Keratinocyte (primary cell): ENCODE measurements around the gene TMEM115. TPM values are rescaled to one million over a fixed set of nuclear protein-coding genes. Genes with fewer than 3 reads are reported as not detected.

ENCODE experiments used
- DNase-seq: peaks from one replicate; pipeline ENCODE4 v3.0.0-alpha.2; 2011; ENCODE audit warnings: low read depth, missing footprints, low spot score
- FAIRE-seq: peaks from 2 replicates; lab custom pipeline; 2011; peaks lifted over from hg19 to GRCh38; lab: Jason Lieb, UNC
- H2AFZ ChIP-seq: 2 replicates; pipeline ENCODE4 v1.6.0; 2012; ENCODE audit warnings: low read length, control low read depth, inconsistent platforms; ENCODE audit not compliant: control insufficient read depth
- H3K27ac ChIP-seq: 2 replicates; pipeline ENCODE4 v1.5.1; 2011; ENCODE audit warnings: low read length; ENCODE audit not compliant: control insufficient read depth, insufficient read depth
- H3K27me3 ChIP-seq: 3 replicates; pipeline ENCODE4 v1.6.0; 2011; ENCODE audit warnings: low read length; ENCODE audit not compliant: control insufficient read depth, insufficient read depth; ENCODE audit errors: extremely low read depth
- H3K36me3 ChIP-seq, 2 experiments: 2 replicates in 1 of 2; 3 replicates in 1 of 2; pipeline ENCODE4 v1.5.1; 2011; ENCODE audit warnings: low read length in 2 of 2, mild to moderate bottlenecking in 1 of 2; ENCODE audit not compliant: control insufficient read depth in 2 of 2, insufficient read depth in 2 of 2; ENCODE audit errors: extremely low read depth in 1 of 2
- H3K4me1 ChIP-seq: 3 replicates; pipeline ENCODE4 v1.5.1; 2011; ENCODE audit warnings: low read length; ENCODE audit not compliant: control insufficient read depth, insufficient read depth; ENCODE audit errors: extremely low read depth
- H3K4me2 ChIP-seq: 3 replicates; pipeline ENCODE4 v1.6.0; 2011; ENCODE audit warnings: low read depth, low read length; ENCODE audit not compliant: control insufficient read depth, insufficient read depth; ENCODE audit errors: extremely low read depth
- H3K4me3 ChIP-seq, 3 experiments: fragments of 200-600 bp in 1 of 3; sonication (generic) in 1 of 3; 2 replicates in 2 of 3; 3 replicates in 1 of 3; pipeline ENCODE4 v1.5.1; 2011 to 2016; ENCODE audit warnings: low read length in 3 of 3, mild to moderate bottlenecking in 3 of 3, control low read depth in 2 of 3, inconsistent platforms in 1 of 3, low read depth in 1 of 3, mixed read lengths in 1 of 3, mixed run types in 1 of 3, moderate library complexity in 1 of 3; ENCODE audit not compliant: control insufficient read depth in 2 of 3, insufficient read depth in 2 of 3; ENCODE audit errors: extremely low read depth in 1 of 3
- H3K79me2 ChIP-seq: 2 replicates; pipeline ENCODE4 v1.6.0; 2012; ENCODE audit warnings: low read length; ENCODE audit not compliant: control insufficient read depth, insufficient read depth
- H3K9ac ChIP-seq: 3 replicates; pipeline ENCODE4 v1.6.0; 2011; ENCODE audit warnings: low read length; ENCODE audit not compliant: control insufficient read depth, insufficient read depth; ENCODE audit errors: extremely low read depth
- H3K9me1 ChIP-seq: 3 replicates; pipeline ENCODE4 v1.6.0; 2011; ENCODE audit warnings: low read length; ENCODE audit not compliant: control insufficient read depth, insufficient read depth; ENCODE audit errors: extremely low read depth
- H3K9me3 ChIP-seq: 2 replicates; pipeline ENCODE4 v1.5.1; 2012; ENCODE audit warnings: low read depth, low read length; ENCODE audit not compliant: control insufficient read depth
- H4K20me1 ChIP-seq: 3 replicates; pipeline ENCODE4 v1.6.0; 2011; ENCODE audit warnings: low read length; ENCODE audit not compliant: control insufficient read depth, insufficient read depth; ENCODE audit errors: extremely low read depth
- CTCF ChIP-seq, 3 experiments: IDR thresholded peaks in 1 of 3; conservative IDR thresholded peaks in 1 of 3; optimal IDR thresholded peaks in 1 of 3; 2 replicates in 2 of 3; 3 replicates in 1 of 3; pipeline versions ENCODE3 to v1.5.1; 2011; ENCODE audit warnings: low read length in 3 of 3, mild to moderate bottlenecking in 3 of 3, moderate library complexity in 2 of 3, control low read depth in 1 of 3, inconsistent platforms in 1 of 3; ENCODE audit not compliant: insufficient read depth in 2 of 3; ENCODE audit errors: extremely low read depth in 1 of 3
- EZH2 ChIP-seq: IDR thresholded peaks from one replicate; pipeline ENCODE4 v1.6.1; 2012; ENCODE audit warnings: inconsistent platforms, mild to moderate bottlenecking, low read length, moderate library complexity
- dilution Hi-C: fragments of 300-500 bp; cut with MboI; formaldehyde crosslinking; loops from one replicate; pipeline ENCODE4 v1.7.0; 2020; ENCODE audit warnings: low sequenced_read_pairs; ENCODE audit not compliant: extremely low pct_ligation_motif_present
- polyA plus RNA-seq, 5 experiments: library from polyadenylated mRNA; depleted of rRNA in 3 of 5; stranded (reverse) in 3 of 5; stranded (forward) in 1 of 5; unstranded in 1 of 5; fragments of >200 nt; gene quantifications; 1 replicate in 1 of 5; 2 replicates in 3 of 5; 3 replicates in 1 of 5; pipeline versions ENCODE4 v1.2.1 to v1.2.3, GENCODE V29; 2011 to 2012; ENCODE audit warnings: missing spikeins in 2 of 5, low read depth in 1 of 5, low replicate concordance in 1 of 5

TMEM115 gene
- polyA plus RNA-seq, 1 donor (not counting 4 experiments of a cell fraction or from before 2014, with no cell fraction given), result 22.4 TPM

DNA sequence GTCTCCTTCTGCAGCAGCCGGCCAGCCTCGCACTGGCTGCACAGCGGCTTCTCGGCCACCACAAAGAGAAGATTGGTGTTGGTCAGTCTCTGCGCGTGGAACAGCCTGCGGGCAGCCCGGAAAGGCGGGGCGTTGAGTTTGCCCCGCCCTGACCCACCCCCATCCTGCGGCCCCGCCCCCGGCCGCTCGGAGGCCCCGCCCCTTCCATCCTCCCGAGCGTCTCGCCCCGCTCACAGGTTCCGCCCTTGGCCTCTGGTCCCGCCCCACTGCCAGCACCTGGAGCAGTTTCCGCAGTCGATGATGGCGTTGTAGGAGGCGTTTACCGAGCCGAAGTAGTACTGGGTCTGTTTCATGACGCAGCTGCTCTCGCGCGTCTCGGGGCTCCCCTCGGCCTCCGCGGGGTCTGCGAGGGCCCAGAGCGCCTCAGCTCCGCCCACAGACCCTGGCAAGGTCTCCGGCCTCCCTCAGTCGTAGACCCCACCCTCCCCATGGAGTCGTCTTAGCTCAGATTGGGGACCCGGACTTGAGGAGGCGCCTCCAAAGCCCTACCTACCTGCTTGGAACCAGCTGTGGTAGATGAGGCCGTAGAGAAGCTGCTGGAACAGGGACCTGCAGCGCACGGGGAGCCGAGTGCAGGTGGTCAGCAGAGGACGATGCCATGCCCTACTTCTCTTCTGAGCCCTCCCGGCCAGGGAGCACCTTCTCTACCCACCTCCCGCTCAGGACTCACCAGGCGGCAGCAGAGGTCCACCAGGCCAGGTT is 5.9 kb upstream of the TMEM115 start:
- H3K27ac ChIP-seq, result no peak overlapping the region

DNA sequence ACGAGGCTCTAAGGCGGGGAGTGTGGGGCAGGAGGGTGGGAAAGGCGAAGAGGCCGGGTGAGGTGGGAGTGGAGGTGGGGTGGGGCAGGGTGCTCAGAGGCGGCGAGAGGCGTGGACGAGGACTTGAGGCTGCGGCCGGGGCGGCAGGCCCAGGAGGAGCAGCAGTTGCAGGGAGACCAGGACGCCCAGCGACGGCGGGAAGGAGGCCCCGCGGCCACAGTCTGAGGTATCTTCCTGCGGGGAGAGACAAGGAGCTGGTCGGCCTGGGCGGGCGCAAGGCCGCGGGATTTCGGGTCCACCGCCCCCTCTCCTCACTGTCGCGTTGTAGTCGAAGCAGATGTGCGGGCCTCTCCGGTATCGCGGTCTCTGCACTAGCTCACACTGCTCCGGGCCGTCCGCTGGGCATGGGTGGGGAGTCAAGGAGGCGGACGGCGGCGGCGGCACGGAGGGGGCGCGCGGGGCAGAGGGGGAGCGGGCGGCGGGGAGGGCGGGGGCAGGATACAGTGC is 5.3 kb upstream of the TMEM115 start:
- no peak for TF ChIP-seq EZH2
- TF ChIP-seq CTCF (optimal IDR thresholded peaks at IDR 0.05 in 1 of 3, IDR thresholded peaks at IDR 0.05 in 1 of 3, conservative IDR thresholded peaks at IDR 0.05 in 1 of 3; ENCODE audit: extremely low read depth in 1 of 3, insufficient read depth in 2 of 3, low read length in 3 of 3), result no peak
- H3K27me3 ChIP-seq, result peaks cover 4% of the 10 kb centered on the region
- FAIRE-seq, result no peak
- H3K9me3 ChIP-seq, result no peaks in the 10 kb centered on the region
- peak overlapping the region; percentile 65 for H2AFZ ChIP-seq
- dilution Hi-C loops, result no loop called here
- peak overlapping the region in 2 of 3 experiments; percentile 49 to 52 for H3K4me3 ChIP-seq
- no peak overlapping the region for H3K9ac ChIP-seq
- no peaks in the 10 kb centered on the region for H3K79me2 ChIP-seq
- H3K4me2 ChIP-seq, result peak overlapping the region; percentile 66
- no peaks in the 10 kb centered on the region for H4K20me1 ChIP-seq
- peaks cover 12% of the 10 kb centered on the region for H3K4me1 ChIP-seq
- no peak for DNase-seq
- H3K27ac ChIP-seq, result no peak overlapping the region
- no peaks in the 10 kb centered on the region for H3K9me1 ChIP-seq
- no peaks in the 10 kb centered on the region for H3K36me3 ChIP-seq

More for the DNA sequence above, 5.9 kb upstream of the TMEM115 start:
- no peak for TF ChIP-seq EZH2
- peak in 1 of 3 experiments; percentile 28 for TF ChIP-seq CTCF (optimal IDR thresholded peaks at IDR 0.05 in 1 of 3, IDR thresholded peaks at IDR 0.05 in 1 of 3, conservative IDR thresholded peaks at IDR 0.05 in 1 of 3; ENCODE audit: extremely low read depth in 1 of 3, insufficient read depth in 2 of 3, low read length in 3 of 3)
- H3K36me3 ChIP-seq, result no peaks in the 10 kb centered on the region
- peak overlapping the region; percentile 95 for H3K4me2 ChIP-seq
- DNase-seq (peak; percentile 81), FAIRE-seq (peak; percentile 87)
- dilution Hi-C loops, result no loop called here
- H3K9me1 ChIP-seq, result no peaks in the 10 kb centered on the region
- H3K9me3 ChIP-seq, result no peaks in the 10 kb centered on the region
- peak overlapping the region; percentile 97 for H2AFZ ChIP-seq
- peaks cover 12% of the 10 kb centered on the region for H3K4me1 ChIP-seq
- peak overlapping the region; percentile 69 for H3K9ac ChIP-seq
- no peaks in the 10 kb centered on the region for H4K20me1 ChIP-seq
- peak overlapping the region; percentile 49 to 80 (median 80) for H3K4me3 ChIP-seq
- H3K27me3 ChIP-seq, result peaks cover 4% of the 10 kb centered on the region
- no peaks in the 10 kb centered on the region for H3K79me2 ChIP-seq
